Activated CD4-positive, alpha-beta T cell treated with anti-CD3 and anti-CD28 coated beads for 4 hours (primary cell): ENCODE data around the gene ANKRD39.

Experiments
- DNase-seq, 2 donors: peaks; one replicate each; pipeline ENCODE4 v3.0.0-alpha.2; 2020

The ANKRD39 gene

DNA sequence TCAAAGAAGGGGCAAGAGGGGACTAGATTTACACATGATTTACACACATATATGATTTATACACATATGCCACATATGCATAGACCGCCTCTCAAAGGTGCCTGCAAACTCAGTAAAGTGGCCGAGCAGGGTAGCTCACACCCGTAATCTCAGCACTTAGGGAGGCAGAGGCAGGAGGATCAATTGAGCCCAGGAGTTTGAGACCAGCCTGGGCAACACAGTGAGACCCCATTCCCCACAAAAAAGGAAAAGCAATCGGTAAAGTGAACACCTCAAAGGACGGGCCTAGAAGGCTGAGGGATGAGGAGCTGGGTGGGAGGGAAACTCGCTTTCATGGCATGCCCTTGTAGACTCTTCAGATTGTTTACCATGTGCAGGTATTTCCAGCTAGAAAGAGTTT, 5.1 kb downstream of the ANKRD39 start:
- DNase-seq = no peak

DNA sequence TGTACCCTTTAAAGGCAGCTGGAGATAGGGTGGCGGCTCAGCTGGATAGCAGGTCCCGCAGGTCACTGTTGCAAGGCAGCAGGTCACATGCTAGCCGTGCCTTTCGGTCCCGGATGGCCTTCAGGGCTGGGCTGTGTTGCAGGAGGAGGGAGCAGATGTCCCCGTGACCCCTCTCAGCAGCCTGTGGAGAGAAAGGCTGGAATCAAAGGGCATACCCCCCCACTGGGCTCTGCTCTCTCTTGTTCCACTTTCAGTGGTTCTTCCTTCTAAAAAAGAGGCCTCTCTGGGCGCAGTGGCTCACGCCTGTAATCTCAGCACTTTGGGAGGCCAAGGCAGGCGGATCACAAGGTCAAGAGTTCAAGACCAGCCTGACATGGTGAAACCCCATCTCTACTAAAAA, 9.6 kb downstream of the ANKRD39 start:
- no peak for DNase-seq

DNA sequence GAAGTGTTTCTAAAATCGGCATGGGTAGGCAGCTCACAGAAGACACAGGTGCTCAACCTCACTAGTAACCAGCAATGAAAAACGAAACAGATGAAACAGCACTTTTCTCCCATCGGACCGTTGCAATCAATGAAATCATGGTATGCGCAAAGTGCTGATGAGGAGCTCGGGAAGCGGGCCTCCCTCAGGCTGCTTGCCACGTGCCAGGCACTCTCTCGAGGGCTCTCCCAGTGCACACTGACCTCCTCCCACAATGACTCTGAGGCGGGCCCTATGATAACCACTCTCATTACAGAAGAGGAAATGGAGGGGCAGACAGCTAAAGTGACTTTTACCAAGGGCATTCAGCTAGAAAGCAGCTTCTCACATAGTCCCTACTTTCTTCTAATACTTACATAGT, 10.2 kb downstream of the ANKRD39 start:
- DNase-seq = no peak

DNA sequence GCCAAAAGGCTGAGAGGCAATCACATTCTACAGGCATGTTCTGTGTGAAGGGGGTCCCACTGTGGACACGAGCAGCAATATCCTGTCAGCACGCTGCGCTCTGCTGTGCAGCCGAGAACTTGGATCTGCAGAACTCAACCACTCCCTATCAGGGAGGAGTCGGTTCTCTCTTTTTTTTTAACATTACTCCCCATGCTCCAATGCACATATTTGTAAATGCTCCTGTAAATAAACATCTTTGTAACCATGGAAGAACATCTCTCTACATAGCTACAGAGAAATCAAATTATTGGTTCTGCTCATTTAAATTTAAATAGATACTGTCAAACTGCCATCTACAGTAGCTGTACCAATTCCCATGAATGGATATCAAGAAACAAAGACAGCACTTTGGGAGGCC, 11.0 kb downstream of the ANKRD39 start:
- DNase-seq = no peak

DNA sequence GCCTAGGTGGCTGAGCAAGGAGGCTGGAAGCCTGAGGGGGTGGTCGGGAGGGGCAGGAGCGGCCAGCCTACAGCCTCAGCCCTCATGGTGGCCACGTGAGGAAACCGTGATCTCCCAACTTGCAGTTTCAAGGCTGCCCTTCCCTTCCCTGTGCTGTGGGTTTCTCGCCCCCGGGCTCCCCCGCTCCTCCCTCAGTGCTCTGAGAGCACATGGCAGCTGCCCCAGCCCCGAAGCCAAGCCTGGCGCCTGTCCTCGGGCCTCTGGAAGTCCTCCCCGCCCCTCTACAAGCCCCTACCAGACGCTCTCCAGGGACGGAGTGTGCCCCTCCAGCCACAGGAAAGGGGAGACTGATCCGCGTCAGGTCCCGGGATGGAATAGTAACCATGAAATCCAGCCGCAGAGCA, 13.4 kb downstream of the ANKRD39 start:
- no peak for DNase-seq

DNA sequence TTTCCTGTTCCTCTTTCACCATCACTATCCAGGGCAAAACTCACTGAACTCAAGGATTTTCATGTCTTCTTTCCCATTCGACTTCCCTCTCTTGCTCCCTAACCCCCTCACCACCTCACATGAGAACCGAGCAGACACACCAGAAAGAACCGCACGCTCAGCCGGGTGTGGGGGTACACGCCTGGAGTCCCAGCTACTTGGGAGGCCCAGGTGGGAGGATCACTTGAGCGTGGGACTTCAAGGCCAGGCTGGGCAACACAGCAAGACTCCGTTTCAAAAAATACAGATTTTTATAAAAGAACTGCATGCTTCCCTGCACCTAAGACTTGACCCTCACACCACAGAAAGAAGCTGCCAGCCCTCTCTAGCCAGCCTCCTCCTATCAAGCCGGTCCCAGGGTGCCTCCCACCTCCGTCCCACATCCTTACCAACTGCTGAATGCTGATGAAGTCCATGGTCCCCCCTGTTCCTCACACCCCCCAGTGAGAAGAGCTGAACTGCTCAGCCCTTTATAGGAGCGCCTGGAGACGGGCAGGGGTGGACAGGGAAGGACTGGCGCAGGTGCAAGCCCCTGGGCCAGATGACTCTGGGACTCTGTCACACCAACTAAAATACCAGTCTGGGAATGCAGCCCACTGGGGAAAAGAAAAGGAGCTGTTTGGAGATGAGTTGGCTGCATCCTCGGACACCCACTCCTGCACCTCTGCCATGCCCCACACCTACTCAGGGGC, 14.1 kb downstream of the ANKRD39 start, which contains the start of gene ANKRD23:
TSS of gene ANKRD23 (minus strand) at position 484 of the 731 bp plus-strand sequence. CDS start at position 455, 29 bp downstream.
- DNase-seq = no peak

DNA sequence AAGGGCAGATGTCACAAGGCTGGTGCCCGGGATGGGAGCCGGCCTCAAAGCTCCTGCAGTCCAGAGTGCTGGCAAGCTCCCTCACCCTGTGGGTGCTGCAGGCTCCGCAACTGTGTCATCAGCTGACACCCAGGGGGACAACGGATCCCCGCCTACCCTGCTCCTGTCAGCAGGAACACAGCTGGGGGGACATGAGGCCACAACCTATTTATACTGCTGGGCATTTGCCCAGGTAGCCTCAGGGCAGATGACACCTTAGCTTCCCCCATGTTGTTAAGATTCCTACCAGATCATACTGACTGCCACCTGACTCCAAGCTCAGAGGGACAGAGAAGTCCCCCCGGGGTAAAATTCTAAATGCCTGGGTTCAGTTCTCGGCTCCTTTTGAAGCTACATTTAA, 15.2 kb downstream of the ANKRD39 start:
- no peak for DNase-seq

DNA sequence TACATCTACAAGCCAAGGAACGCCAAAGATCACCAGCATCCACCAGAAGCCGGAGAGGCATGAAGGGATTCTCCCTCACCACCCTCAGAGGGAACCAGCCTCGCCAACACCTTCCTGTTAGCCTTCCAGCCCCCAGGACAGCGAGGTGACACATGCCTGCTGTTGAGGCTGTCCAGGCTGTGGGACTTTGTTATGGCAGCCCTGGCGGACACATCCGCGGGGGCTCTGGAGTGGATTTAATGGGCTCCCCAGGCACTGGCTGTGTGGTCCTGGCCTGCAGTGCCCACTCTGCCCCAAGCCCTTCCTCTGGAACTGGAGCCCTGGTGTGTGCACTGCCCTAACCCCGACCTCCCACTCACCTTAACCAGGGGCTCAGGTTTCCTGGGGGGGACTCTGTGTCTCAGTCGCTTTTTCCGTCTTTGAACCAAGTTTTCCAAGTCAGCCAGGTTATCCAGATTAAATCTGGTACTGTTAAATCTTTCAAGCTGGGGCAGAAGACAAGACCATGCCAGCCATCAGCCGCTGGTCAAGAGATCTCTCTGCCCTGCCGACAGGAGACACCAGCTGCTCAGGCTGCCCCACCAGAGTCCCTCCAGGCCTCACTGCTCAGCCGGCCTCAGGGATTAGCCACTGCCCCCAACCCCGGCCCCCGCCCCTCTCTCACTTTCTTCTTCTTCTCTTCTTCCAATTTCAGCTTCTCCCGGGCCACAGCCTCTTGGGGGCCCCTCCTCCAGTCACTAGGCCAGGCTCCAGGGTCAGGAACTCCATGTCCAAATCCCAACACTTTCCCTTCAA, 15.9 kb downstream of the ANKRD39 start:
- no peak for DNase-seq

DNA sequence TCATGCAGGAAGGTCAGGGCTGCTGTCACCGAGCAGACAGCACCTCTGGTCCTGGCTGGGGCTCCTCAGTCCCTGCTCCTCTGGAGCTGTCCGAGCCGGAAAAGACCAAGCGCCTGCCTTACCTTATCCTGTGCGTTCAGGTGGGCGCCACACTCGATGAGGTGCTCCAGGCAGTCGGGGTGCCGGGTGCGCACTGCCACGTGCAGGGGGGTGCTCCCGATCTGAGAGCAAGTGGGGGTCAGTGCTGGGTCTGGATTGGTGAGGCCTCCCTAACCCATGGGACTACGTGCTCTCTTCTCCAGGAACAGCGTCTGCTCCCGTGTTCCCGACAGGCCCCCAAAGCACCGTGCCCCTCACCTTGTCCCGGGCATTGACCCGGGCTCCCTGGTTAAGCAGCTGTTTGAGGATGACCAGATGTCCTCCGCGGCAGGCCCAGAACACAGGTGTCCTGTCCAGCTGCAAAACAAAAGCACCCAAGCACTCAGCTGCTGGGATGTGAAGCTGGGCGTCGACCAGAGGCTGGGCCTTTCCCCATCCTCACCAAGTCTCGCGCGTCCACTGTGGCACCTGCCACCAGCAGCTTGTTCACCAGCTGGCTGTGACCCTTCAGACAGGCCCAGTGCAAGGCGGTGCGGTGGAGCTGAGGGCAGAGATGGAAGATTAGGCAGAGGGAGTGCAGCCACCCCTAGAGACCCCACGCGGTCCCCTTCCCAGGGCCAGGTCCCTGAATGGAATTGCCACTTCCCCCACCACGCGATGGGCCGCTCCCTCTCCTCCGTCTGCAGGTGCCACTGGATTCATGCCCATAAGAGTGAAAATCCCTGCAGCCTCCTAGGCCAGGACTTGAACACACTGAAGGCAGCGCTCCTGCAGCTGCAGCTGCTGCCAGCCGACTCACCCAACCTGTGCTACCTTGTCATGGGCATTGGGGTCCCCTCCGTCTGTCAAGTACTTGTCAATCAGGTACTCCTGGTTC, 17.7 kb downstream of the ANKRD39 start:
- no peak for DNase-seq

DNA sequence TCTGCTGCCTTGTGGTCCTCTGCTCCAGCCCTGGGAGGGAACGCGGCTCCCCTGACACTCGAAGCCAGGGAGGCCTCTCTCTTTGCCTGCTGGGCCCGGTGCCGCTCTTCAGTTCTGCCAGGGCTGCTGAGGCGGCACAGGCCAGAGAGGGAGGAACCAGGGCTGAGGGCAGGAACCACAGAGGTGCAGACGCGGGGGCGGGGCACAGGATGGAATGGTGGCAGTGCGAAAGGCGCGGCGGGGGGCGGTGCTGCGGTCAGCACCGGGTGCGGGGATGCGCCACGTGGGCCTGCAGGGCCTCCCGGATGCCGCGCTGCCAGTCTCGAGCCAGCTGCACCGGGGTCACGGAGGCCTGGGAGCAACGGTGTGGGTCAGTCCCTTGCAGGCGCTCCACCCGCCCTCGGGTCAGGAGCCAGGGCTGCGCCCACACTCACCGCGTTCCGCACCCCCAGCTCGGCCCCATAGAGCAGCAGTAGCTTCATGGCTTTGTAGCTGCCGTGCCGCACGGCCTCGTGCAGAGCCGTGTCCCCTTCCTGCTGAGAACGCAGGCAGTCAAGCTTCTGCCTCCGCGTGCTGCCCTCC, 18.4 kb downstream of the ANKRD39 start:
- peak; percentile 76 to 83 for DNase-seq

DNA sequence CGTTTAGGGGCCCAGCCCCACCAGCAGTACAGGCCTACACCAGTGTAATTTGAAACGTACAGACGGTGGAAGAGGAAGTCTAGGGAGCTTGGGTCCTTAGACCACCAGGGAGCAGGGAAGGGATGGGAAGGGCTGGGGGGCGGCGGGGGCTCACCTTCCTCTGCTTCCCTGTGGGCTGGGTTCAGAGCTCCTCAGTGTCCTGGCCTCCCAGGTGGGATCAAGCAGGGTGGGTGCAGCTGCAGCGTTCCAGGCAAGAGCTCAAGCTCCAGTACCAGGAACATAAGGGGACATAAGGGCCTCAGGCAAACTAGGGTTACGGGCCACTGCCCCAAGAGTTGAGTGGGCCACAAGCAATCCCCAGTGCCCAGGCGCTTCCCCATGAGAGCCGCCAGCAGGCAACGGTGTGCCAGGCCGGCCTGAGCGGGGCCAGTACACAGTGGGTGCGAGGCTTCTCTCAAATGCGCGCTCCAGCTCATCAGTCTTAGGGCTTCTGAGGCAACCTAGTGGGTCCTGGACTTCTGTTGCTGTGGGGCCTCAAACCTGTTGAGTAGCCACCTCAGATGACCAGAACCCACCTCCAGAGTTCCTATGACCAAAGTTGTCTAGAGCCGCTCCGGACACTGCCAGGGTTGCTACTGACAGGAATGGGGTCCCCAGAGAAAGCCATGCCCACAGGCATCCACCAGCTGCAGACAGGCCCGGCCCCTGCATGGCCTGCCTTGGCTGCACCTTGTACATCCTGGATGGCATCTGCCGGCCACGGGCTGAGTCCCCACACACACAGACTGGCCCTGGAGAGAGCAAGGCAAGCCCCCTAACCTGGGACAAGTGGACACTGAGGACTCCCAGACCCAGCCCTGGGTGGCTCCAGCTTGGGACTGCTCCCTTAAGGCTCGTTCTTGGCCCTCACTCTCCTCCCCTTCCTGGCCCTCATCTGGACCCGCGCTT, 19.2 kb downstream of the ANKRD39 start:
- no peak for DNase-seq

DNA sequence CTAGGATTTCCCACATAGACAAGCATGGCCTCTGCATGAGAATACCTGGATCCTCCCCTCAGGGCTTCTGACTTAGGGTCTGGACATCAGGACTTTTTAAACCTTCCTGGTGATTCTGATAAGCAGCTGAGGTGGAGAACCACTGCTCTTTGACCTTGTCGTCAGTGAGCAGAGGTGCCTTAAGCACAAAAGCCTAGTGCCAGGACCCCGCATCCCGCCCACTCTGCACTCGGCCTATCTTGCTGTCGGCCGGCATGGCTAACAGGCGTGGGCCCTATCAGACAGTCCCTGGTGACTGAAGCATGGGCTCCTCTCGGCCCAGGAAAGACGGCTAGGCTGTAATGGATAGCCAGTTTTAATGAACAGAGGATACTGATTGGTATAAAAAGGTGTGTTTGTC, 20.2 kb downstream of the ANKRD39 start:
- DNase-seq = no peak

DNA sequence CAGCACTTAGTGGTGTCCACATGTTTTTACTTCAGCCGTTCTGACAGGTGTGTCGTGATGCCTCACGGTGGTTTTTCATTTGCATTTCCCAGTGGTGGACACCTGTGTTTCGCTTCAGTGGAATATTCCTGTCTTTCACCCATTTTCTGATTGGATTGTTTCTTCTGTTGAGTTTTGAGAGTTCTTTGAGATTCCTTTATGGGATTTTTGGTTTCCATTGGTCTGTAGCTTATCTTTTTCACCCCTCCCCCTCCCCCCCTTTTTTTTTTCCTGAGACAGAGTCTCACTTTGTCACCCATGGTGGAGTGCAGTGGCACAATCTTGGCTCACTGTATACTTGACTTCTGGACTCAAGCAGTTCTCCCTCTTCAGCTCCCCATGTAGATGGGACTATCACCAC, 22.0 kb downstream of the ANKRD39 start:
- no peak for DNase-seq

DNA sequence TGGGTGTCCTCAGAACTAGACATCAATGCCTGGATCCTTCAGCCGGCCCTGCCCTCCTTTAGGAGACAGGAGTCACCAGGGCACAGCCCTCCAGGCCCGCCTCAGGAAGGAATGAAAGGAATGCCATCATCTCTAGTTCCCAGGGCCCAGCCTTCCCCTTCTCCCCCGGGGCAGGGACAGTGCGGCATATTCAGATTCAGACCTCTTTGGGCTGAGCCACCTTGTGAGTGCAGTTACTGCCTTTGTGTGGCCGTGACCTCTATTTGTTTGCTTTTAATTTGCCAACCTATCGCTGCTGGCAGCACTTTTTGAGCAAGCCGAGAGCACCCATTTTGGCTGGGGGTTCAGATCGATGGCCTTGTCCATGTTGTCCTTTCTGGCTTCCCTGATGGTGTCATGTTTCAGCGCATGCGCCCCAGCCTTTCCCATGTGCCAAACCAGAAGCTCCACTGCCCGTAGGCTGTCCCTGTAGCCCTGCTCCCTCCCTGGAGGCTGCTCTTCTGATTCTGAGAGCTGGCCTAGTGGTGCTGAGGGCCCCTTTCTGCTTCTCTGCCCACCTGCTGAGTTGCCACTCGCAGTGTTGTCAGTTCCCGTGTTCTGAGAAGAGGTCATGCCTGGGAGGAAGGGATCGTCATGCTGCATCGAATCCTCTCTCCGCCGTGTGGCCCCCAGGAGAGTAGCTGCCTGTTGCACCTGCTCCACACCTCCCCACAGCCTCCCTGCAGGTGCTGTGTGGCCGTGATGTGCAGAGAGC, 24.9 kb downstream of the ANKRD39 start:
- no peak for DNase-seq

DNA sequence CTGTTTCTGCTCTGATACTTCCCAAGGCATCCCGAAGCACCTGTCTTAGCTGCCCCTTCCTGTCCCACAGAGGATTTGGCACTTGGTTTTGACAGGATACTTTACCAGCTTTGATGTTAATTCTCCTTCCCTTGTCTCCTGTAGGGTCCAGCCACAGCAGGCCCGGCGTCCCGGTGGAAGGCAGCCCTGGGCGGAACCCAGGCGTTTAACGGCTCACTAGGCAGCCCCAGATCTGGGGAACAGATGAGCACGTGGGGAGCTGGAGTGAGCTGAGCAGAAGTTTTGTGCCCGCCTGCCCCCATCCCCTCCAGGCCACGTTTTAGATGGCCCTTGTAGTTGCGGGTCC, 25.4 kb downstream of the ANKRD39 start:
- no peak for DNase-seq

DNA sequence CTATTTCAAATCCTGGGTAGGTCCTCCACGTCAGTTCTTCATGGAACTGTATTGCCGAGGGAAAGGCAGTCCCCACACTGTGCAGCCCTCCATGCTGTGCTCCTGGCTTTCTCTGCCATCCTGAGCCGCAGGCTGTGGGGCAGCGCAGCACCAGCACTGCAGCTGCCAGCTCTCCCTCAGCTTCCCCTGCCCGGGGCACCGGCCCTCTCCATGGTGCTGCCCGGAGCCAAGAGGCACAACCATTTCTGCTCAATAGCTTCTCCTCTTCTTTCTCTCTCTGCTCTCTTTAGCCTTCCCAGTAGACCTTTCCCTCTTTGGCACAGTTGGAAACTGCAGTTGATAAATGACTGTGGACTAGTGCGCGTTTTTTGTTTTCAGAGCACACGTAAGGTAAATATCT, 26.1 kb downstream of the ANKRD39 start:
- DNase-seq = no peak

DNA sequence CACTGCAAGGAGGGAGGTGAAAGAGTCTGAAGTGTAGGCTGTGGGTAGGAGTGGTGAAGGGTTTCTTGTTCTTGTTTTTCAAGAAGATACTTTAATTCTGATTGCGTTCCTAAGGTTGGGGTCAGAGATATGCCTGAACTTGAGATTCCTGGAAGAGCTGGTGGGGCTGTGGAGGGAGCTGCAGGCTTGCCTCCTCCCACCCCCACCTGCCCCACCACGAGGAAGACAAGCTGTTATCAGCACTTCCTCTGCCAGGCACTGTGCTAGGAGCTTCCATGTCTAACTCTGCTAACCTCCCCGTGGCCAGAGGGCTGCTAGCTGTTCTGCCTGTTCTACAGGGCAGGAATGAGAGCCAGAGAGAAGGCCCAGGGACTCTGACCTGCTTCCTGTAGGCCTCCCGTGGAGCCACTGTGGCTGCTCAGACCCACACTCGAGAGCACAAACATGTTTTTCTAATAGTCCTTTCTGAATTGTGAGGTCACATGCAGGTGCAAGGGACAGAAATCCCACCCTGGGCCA, 27.7 kb downstream of the ANKRD39 start:
- no peak for DNase-seq

DNA sequence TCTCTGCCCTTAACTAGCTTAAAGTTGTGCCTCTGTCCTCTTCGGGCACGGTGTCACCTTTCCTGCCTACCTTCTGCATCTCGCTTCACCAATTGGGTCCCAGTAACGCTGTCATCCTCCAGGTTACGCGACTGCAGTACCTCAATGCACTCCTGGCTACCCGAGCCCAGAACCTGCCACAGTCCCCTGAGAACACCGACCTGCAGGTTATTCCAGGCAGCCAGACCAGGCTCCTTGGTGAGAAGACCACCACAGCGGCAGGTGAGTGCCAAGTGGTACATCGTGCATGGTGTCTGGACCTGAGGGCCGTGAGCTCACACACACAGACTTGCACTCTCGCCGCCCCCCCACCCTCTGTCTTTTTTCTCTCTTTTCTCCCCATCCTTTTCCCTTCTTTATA, 28.9 kb downstream of the ANKRD39 start:
- no peak for DNase-seq

DNA sequence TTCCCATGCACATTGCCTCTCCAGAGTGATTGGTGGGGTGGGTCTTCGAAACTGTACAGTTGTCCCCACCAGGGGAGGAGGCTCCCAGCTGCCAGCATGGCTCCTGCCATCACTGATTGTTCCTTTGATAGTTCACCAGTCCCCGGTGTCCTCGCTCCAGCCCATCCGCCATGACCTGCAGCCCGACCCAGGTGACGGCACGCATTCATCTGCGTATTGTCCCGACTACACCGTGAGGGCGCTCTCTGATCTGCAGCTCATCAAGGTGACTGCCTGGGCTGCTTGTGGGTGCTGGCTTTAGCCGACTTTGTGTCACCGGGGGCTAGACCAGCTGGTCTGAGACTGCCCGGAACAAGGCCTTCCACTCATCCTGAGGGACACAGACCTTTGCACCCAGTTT, 29.4 kb downstream of the ANKRD39 start:
- DNase-seq = no peak

DNA sequence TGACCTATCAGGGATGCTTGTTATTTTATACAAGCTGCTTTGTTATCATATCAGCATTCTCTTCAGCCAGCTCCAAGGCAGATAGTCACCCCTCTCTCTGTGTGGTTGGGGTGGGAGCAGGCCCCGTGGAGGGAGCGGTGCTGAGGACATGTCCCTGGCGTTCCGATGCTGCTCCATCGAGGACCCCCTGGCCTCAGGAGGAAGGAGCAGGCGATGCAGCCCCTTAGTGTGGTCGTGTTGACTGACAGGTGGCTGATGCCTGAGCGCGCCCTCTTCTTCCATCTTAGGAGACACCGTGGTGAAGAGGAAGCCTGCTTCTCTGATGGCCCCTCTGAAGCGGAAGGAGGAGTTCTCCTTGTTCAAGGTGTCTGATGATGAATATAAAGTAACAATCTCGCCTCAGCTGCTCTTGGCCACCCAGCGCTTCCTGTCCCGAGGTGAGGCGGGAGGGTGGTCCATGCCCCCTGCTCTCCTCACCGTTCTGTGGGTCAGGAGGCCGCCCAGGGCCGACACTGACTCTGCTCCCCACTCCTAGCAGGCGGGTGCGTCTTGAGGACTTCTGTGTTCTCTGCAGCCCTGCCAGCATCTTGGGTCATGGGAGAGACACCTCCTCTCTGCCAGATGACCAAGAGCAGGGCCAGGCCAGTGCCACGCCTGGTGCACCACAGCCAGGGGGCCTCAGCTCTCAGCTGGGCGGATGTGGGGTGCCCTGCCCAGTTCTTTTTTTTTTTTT, 31.1 kb downstream of the ANKRD39 start:
- DNase-seq = no peak
